Measurements from ENCODE around the gene CCL4. TPM values are rescaled to one million over a fixed set of nuclear protein-coding genes. Genes with fewer than 3 reads are reported as not detected.
"Not testable (repeated sequence)": the region's sequence is repeated elsewhere in the genome, so short reads cannot be mapped to it uniquely, and the experiment has no call there.

The CCL4 gene
- 101 and 115 TPM in 2 replicates for total RNA-seq

GRCh38 chr17:36103401-36103975 is at the start of gene CCL4:
CCL4 (plus strand) TSS chr17:36103827; CDS start chr17:36103906, 79 bp downstream.
- intact Hi-C loops (cut with micrococcal nuclease), result not testable (repeated sequence)

- intact Hi-C loops (cut with micrococcal nuclease), result no loop called here
Measured at GRCh38 chr17:36055171-36055570, 48.5 kb upstream of the CCL4 start.

- intact Hi-C loops (cut with micrococcal nuclease), result no loop called here
Measured at GRCh38 chr17:36055921-36056520, 47.6 kb upstream of the CCL4 start.

- intact Hi-C loops (cut with micrococcal nuclease), result no loop called here
Measured at GRCh38 chr17:36057911-36058310, 45.7 kb upstream of the CCL4 start.

- intact Hi-C loops (cut with micrococcal nuclease), result no loop called here
Measured at GRCh38 chr17:36059406-36059805, 44.2 kb upstream of the CCL4 start.

GRCh38 chr17:36060816-36061215 is 42.8 kb upstream of the CCL4 start:
- intact Hi-C loops (cut with micrococcal nuclease), result no loop called here

- intact Hi-C loops (cut with micrococcal nuclease), result no loop called here
Measured at GRCh38 chr17:36063786-36064541, 39.7 kb upstream of the CCL4 start, which contains the start of gene CCL18. CCL18 (plus strand) TSS chr17:36064272; CDS start chr17:36064343, 71 bp downstream.

GRCh38 chr17:36066365-36066985 is 37.2 kb upstream of the CCL4 start:
- intact Hi-C loops (cut with micrococcal nuclease), result no loop called here

- intact Hi-C loops (cut with micrococcal nuclease), result no loop called here
Measured at GRCh38 chr17:36068524-36068923, 35.1 kb upstream of the CCL4 start.

- intact Hi-C loops (cut with micrococcal nuclease), result no loop called here
Measured at GRCh38 chr17:36069136-36069535, 34.5 kb upstream of the CCL4 start.

- intact Hi-C loops (cut with micrococcal nuclease), result loop anchor here (5.0 kb wide), 3 partner anchors 47 to 308 kb away; partner anchors contain the start of gene C17orf50
Measured at GRCh38 chr17:36070427-36070826, 33.2 kb upstream of the CCL4 start.

GRCh38 chr17:36071751-36072150 is 31.9 kb upstream of the CCL4 start:
- intact Hi-C loops (cut with micrococcal nuclease), result loop anchor here (2.0 to 5.0 kb wide), 5 partner anchors 46 to 309 kb away; partner anchors contain the start of gene C17orf50

GRCh38 chr17:36072431-36073121 is 31.1 kb upstream of the CCL4 start:
- intact Hi-C loops (cut with micrococcal nuclease), result loop anchor here (2.0 to 5.0 kb wide), 5 partner anchors 45 to 310 kb away; partner anchors contain the start of gene C17orf50

GRCh38 chr17:36074365-36074764 is 29.3 kb upstream of the CCL4 start:
- intact Hi-C loops (cut with micrococcal nuclease), result loop anchor here (1.0 to 5.0 kb wide), 5 partner anchors 8 to 312 kb away; partner anchors contain the start of genes C17orf50 and CCL3

GRCh38 chr17:36081681-36082471 is 21.8 kb upstream of the CCL4 start:
- intact Hi-C loops (cut with micrococcal nuclease), result loop anchor here (1.0 to 10.0 kb wide), 5 partner anchors 8 to 453 kb away; partner anchors contain the start of genes CCL3, MYO19, PIGW and ZNHIT3

- intact Hi-C loops (cut with micrococcal nuclease), result loop anchor here (1.0 to 10.0 kb wide), 5 partner anchors 8 to 452 kb away; partner anchors contain the start of genes CCL3, MYO19, PIGW and ZNHIT3
Measured at GRCh38 chr17:36082482-36083120, 21.0 kb upstream of the CCL4 start.

GRCh38 chr17:36083691-36084090 is 19.9 kb upstream of the CCL4 start:
- intact Hi-C loops (cut with micrococcal nuclease), result loop anchor here (2.0 to 10.0 kb wide), 2 partner anchors 189 to 451 kb away; partner anchors contain the start of genes MYO19 and PIGW

- intact Hi-C loops (cut with micrococcal nuclease), result loop anchor here (10.0 kb wide), 1 partner anchor 191 kb away; no protein-coding TSS in a partner anchor
Measured at GRCh38 chr17:36085765-36086164, 17.9 kb upstream of the CCL4 start.

- intact Hi-C loops (cut with micrococcal nuclease), result loop anchor here (10.0 kb wide), 1 partner anchor 192 kb away; no protein-coding TSS in a partner anchor
Measured at GRCh38 chr17:36086791-36087190, 16.8 kb upstream of the CCL4 start.
